Activated CD4-positive, alpha-beta T cell treated with anti-CD3 and anti-CD28 coated beads, Interleukin-2, amount 50 U/mL, for 48 hours (primary cell): ENCODE results near the gene KIAA1614.
"Not testable (repeated sequence)": the region's sequence is repeated elsewhere in the genome, so short reads cannot be mapped to it uniquely, and the experiment has no call there.

ENCODE experiments used
- DNase-seq, 2 experiments: peaks; one replicate each; pipeline ENCODE4 v3.0.0-alpha.2; 2020

KIAA1614 gene

DNA sequence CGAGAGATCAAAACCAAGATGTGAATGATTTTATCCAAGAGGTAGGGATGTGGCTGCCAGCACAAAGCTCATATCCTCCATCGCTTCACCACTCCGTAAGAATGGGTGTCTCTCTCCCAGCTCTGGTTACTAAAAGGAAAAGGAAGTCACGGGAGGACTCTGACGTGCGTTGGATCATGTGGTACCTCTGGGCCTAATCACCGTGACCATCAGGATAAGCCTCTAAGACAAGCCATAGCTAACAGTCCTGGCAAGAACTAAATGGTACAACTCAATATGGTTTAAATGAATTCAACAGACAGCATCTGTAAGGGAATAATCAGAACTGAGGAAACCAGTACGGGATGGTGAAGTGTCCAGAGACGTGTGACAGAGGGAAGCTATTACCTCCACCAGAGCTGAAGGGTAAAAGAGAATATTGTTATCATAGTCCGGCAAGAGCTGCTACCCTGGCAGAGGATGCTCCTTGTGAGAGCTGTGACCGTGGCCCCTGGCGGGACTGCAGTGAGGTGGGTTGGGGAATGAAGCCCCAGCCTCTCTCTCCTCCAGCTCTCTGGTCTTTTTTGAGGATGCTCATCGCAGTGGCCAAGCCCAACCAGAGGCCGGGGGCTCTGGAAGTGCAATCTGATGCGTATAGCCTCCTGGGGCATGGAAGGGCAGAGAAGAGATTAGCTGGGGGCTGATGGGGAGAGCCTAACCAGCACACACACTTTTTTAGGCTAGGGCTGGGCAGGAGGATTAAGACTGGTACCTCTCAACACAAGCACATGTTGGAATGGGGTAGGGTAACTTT is 54.2 kb downstream of the KIAA1614 start:
- no peak for DNase-seq

- no peak for DNase-seq
Observed at GRCh38 chr1:180967558-180967957, 54.9 kb downstream of the KIAA1614 start.

- not testable (repeated sequence) for DNase-seq
Observed at GRCh38 chr1:180968834-180969233, 56.1 kb downstream of the KIAA1614 start.

DNA sequence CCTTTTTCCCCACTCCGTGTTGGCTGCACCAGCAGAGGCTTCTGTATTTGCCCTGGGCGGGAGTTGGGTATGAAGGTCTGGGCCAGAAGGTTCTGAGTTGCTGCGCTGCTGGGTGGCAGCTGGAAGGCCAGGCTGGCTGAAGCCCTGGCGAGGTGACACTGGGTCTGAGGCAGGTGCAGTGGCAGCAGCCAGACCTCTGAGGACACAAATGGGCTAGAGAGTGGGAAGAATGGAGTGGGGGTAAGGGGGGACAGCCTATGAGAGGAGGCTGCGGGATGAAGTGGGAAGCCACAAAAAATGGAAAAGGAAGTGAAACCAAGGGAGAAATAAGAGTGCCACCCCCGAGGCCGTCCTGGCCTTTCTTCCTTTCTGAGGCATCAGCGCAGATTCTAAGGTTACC is 56.7 kb downstream of the KIAA1614 start:
- DNase-seq: no peak

GRCh38 chr1:180970333-180971079 is 57.8 kb downstream of the KIAA1614 start:
- DNase-seq: no peak

DNA sequence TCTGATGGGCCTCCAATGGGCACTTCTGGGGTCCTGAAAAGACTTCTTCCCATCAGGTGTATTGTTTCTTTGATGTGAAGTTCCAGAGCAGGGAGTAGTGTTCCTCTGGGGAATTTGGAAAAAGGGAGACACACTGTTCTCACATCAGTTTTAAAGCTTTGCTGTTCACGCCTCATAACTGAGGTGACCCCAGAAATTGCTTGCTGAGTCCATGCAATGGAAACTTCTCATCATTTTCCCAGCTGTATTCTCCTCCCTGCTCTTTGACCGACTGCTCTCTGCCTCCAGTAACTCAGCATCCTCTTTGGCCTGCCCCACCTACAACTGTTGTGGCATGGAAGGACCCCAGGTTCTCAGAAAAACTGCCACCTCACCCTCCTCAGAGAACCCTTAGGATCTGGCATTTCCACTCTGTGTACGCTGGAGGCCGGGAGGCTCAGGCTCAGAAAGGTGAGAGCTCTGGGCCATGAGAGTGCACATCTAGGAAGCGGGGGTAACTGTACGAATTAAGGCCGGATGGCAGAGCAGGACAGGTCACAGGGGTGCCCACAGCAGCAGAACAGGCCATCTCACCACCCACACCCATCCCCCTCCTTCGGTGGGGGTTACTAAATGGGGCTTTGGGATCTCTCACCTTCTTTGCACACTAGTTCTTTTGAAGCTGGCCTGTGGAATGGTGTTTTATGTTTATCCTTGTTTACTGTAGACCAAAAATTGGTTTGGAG is 58.7 kb downstream of the KIAA1614 start:
- no peak for DNase-seq

GRCh38 chr1:180973369-180973768 is 60.7 kb downstream of the KIAA1614 start:
- DNase-seq: no peak

DNA sequence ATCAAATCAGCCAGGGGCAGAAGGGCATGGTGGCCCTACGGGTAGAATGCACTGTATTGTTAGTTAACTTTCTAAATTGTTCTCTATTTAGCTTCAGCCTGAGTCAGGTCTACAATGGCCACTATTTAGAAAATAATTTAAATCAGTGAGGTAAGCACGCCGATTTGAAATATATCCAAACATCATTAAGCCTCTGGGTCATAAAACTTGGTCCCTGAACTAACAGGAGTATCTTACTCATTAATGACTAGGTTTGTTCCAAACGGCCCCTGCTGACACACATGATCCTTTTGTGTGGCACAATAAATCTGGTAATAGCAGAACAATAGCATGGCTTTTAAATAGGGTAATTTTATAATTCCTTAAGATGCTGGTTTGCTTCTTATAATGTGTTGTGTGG is 61.5 kb downstream of the KIAA1614 start:
- no peak for DNase-seq

- DNase-seq: no peak
Observed at GRCh38 chr1:180975551-180975950, 62.9 kb downstream of the KIAA1614 start.

DNA sequence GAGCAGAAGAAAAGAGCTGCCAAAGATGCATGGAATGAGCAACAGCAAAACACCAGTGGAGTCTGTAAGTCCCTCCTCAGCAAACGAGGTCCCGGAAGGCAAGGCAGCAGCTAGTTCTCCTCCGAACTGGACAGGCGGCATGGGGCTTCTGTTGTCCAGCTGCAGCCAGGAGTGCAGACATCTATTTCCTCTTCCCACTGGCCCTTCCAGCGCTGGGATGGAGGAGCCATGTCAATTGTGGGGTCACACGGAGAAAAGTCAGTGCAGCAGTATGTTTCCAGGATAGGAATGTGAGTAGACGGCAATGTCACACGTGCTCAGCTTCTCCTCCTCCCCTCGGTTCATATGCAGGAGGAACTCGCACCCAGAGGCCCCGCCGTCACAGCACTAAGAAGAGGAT is 63.5 kb downstream of the KIAA1614 start:
- DNase-seq: no peak

DNA sequence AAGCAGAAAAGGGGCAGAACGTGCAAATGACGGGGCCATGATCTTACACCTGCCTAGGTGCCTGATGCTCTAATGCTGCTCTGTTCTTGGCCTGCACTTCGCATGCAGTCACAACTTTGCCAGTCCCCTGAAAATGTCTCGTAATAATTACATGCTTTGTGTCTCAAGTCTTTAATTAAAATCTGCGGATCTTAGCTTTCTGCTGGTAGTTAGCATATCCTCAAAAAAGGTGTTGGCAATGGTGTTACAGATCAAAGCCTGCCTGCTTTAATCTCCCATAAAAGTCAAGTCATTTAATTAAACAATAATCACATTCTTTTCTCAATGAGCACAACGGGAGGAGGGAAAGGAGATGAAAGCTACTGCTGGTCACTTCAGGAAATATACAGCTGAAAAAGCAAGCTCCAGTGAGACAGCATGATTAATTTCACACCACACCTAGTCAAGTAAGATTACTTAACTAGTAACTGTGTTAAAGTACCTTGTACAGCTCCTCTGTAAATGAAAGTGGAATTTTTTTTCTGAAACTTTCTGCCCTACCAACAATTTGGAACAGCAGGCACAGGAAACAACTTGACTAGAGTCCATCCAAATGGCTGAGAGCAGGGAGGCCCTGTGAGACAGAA is 64.1 kb downstream of the KIAA1614 start:
- DNase-seq: no peak

DNA sequence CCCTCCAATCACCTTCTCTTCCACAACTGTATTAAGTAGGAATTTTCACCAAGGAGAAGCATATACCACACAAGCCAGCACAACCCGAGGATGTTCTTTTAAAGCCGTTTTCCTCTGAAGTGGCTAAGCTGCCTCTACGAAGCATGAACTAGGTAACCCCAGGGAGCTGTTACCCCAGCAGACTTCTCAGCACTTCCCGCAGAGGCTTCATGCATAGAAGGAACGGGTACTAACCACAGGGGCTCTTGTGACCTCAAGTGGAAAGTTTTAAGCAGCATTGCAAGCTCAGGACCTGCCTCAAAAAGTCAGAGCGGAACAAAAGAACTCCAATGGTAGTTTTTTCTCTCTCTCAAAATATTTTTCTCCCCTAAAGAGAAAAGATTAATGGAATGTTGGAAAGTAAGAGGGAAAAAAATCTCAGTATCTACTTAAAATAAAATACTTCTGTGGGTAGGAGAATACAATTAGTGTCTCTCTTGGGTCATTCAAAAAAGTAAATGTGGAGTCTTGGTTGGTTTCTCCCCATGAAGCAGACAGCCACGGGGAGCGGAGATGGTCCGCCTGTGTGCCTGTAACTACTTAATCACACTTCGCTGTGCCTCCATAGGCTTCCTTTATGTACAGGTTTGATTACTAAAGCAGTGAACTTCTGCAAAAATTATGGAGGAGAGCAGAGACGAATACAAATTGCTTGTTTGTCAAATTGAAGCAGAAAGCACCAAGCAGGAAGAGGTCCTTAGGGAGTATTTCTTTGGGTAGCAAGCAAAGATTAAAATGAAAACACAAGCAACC is 69.1 kb downstream of the KIAA1614 start:
- DNase-seq: peak; percentile 9 to 40

- DNase-seq: no peak
Observed at GRCh38 chr1:180982422-180982821, 69.7 kb downstream of the KIAA1614 start.

DNA sequence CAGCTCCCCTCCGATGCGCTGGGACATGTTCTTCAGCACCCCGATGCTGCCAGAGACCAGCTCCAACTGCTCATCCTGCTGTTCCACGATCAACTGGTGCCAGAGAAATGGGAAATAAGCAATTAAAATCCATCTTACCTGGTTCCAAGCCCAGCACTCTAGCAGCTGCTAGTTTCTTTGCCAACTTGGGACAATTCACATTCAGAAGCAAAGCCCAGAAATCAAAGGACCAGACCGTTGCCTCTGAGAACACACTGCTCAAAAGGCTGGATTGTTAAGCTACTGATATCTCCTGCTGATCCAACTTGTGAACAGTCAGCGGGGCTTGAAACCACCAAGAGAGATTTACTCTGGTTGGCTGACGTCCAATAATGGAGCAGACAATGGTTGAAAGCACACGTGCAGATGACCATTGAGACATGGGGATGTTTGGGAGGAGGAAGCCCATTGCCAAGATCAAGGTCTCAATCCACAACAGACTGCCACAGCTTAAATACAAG is 75.6 kb downstream of the KIAA1614 start:
- DNase-seq: no peak

- DNase-seq: peak; percentile 8 to 26
Observed at GRCh38 chr1:180994262-180994661, 81.6 kb downstream of the KIAA1614 start.

DNA sequence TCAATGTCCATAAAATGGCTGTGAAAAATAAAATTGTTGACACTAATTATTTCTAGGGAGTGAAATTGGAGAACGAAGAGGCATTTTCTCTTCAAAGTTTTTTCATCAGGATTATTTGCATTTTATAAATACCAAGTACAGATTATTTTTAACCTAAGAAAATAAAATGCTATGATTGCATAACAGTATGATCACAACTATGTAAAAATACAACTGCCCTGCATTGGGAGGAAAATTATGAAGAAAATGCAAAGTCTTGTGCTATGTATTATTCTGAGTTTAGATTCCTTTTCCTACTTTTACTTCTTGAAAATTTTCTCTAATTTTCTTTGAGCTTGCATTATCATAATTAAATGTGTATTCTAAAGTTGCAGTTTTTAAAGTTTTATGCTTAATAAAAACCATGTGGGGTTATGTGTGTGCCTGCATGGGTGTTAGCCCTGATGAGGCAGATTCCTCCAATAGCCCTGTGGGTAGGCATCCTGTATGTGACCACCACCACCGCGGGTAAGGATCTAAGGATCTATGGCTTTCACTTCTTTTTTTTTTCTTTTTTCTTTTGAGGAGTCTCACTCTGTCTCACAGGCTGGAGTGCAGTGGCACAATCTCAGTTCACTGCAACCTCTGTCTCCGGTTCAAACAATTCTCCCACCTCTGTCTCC is 85.3 kb downstream of the KIAA1614 start:
- DNase-seq: no peak
